Endothelial cell of umbilical vein (primary cell): ENCODE measurements around the gene KRT1. TPM values are rescaled to one million over a fixed set of nuclear protein-coding genes. Genes with fewer than 3 reads are reported as not detected.

Experiments used
- BruUV-seq: library from RNA; stranded (reverse); fragments of 400-500 nt; replicated peaks from 2 replicates; lab custom pipeline; 2021; lab: Mats Ljungman, UMichigan
- CTCF ChIA-PET: fragments of 300-600, 350-600 bp; sonication (Branson Sonifier 250); formaldehyde crosslinking; loops from one replicate; lab custom pipeline; 2021; ENCODE audit warnings: antibody characterized with exemption, inconsistent platforms; lab: Charles Lee
- POLR2A ChIA-PET: fragments of 300-600, 350-600 bp; sonication (Branson Sonifier 250); formaldehyde crosslinking; loops from one replicate; lab custom pipeline; 2021; ENCODE audit warnings: antibody characterized with exemption, inconsistent platforms; lab: Charles Lee
- DNase-seq: peaks from one replicate; pipeline ENCODE4 v3.0.0-alpha.2; 2011; ENCODE audit warnings: low read depth, low spot score
- FAIRE-seq: peaks from 2 replicates; lab custom pipeline; 2011; peaks lifted over from hg19 to GRCh38; lab: Jason Lieb, UNC
- H2AFZ ChIP-seq: 2 replicates; pipeline ENCODE4 v1.6.0; 2012; ENCODE audit warnings: low read depth, low read length, control low read depth, inconsistent platforms
- H3K27ac ChIP-seq: 2 replicates; pipeline ENCODE4 v1.5.1; 2011; ENCODE audit warnings: low read depth, mild to moderate bottlenecking, control low read depth, low read length, moderate library complexity; ENCODE audit not compliant: insufficient read depth
- H3K27me3 ChIP-seq, 2 experiments: 2 replicates each; pipeline versions ENCODE4 v1.6.0 to v1.6.1; 2011; ENCODE audit warnings: low read length in 2 of 2, mixed read lengths in 1 of 2; ENCODE audit not compliant: control insufficient read depth in 2 of 2, insufficient read depth in 2 of 2
- H3K36me3 ChIP-seq, 2 experiments: 2 replicates in 1 of 2; 3 replicates in 1 of 2; pipeline ENCODE4 v1.5.1; 2011; ENCODE audit warnings: low read length in 2 of 2, mild to moderate bottlenecking in 1 of 2, moderate library complexity in 1 of 2; ENCODE audit not compliant: control insufficient read depth in 2 of 2, insufficient read depth in 2 of 2; ENCODE audit errors: extremely low read depth in 1 of 2
- H3K4me1 ChIP-seq: 3 replicates; pipeline ENCODE4 v1.5.1; 2011; ENCODE audit warnings: mild to moderate bottlenecking, low read length; ENCODE audit not compliant: control insufficient read depth, insufficient read depth; ENCODE audit errors: extremely low read depth
- H3K4me2 ChIP-seq: 2 replicates; pipeline ENCODE4 v1.6.1; 2011; ENCODE audit warnings: low read length, control low read depth, mixed read lengths; ENCODE audit not compliant: insufficient read depth
- H3K4me3 ChIP-seq, 3 experiments: fragments of 200-600 bp in 1 of 3; sonication (generic), shearing (Covaris generic) in 1 of 3; replicated peaks in 1 of 3; 2 replicates each; pipeline ENCODE4 v1.5.1; 2011 to 2016; ENCODE audit warnings: control low read depth in 3 of 3, low read length in 3 of 3, mild to moderate bottlenecking in 2 of 3, inconsistent platforms in 1 of 3, low read depth in 1 of 3, moderate library complexity in 1 of 3; ENCODE audit not compliant: insufficient read depth in 1 of 3
- H3K79me2 ChIP-seq: 2 replicates; pipeline ENCODE4 v1.6.0; 2012; ENCODE audit warnings: low read length, inconsistent platforms; ENCODE audit not compliant: control insufficient read depth, insufficient read depth
- H3K9ac ChIP-seq: replicated peaks from 2 replicates; pipeline ENCODE3; 2011; ENCODE audit warnings: low read length, control low read depth; ENCODE audit not compliant: insufficient read depth; ENCODE audit errors: extremely low read depth
- H3K9me1 ChIP-seq: replicated peaks from 3 replicates; pipeline ENCODE4 v1.6.0; 2011; ENCODE audit warnings: mild to moderate bottlenecking, low read length; ENCODE audit not compliant: control insufficient read depth, insufficient read depth; ENCODE audit errors: extremely low read depth
- H3K9me3 ChIP-seq: replicated peaks from 2 replicates; pipeline ENCODE4 v1.5.1; 2012; ENCODE audit warnings: low read length, inconsistent platforms; ENCODE audit not compliant: control insufficient read depth, insufficient read depth
- H4K20me1 ChIP-seq: replicated peaks from 2 replicates; pipeline ENCODE3; 2011; ENCODE audit warnings: mild to moderate bottlenecking, low read length; ENCODE audit not compliant: control insufficient read depth, insufficient read depth; ENCODE audit errors: extremely low read depth
- CTCF ChIP-seq, 2 donors: IDR thresholded peaks; 1 replicate in 1 of 2; 2 replicates in 1 of 2; pipeline ENCODE4 v1.5.1; 2011; ENCODE audit warnings: low read length in 2 of 2, mild to moderate bottlenecking in 2 of 2, moderate library complexity in 2 of 2, control low read depth in 1 of 2, inconsistent platforms in 1 of 2, low read depth in 1 of 2; ENCODE audit not compliant: insufficient read depth in 1 of 2; ENCODE audit errors: extremely low read depth in 1 of 2
- EZH2 ChIP-seq: IDR thresholded peaks from 2 replicates; pipeline ENCODE4 v1.6.1; 2012; ENCODE audit warnings: borderline replicate concordance, low read depth, mild to moderate bottlenecking, moderate library complexity, low read length, inconsistent platforms; ENCODE audit not compliant: severe bottlenecking
- FOS ChIP-seq: IDR thresholded peaks from 2 replicates; pipeline ENCODE4 v1.6.1; 2011; ENCODE audit warnings: mild to moderate bottlenecking, low read length, moderate library complexity, borderline replicate concordance; ENCODE audit not compliant: insufficient read depth
- GATA2 ChIP-seq: IDR thresholded peaks from 2 replicates; pipeline ENCODE4 v1.7.0; 2011; ENCODE audit warnings: low read depth, mild to moderate bottlenecking, moderate library complexity, mixed read lengths, low read length; ENCODE audit not compliant: insufficient read length, insufficient read depth
- JUN ChIP-seq: IDR thresholded peaks from 2 replicates; pipeline ENCODE4 v1.6.1; 2011; ENCODE audit warnings: borderline replicate concordance, low read depth; ENCODE audit not compliant: insufficient read length, insufficient read depth
- MAX ChIP-seq: IDR thresholded peaks from 2 replicates; pipeline ENCODE4 v1.6.1; 2011; ENCODE audit not compliant: insufficient read depth, insufficient read length
- MYC ChIP-seq: IDR thresholded peaks from one replicate; pipeline ENCODE4 v1.6.1; 2011; ENCODE audit warnings: mild to moderate bottlenecking, low read depth, low read length
- POLR2A ChIP-seq: IDR thresholded peaks from 2 replicates; pipeline ENCODE4 v1.6.1; 2012; ENCODE audit warnings: low read depth, mild to moderate bottlenecking, control low read depth, low read length
- POLR2AphosphoS5 ChIP-seq: IDR thresholded peaks from 2 replicates; pipeline ENCODE4 v1.6.1; 2012; ENCODE audit warnings: low read depth, mild to moderate bottlenecking, control low read depth, low read length, moderate library complexity; ENCODE audit not compliant: insufficient read depth
- dilution Hi-C: fragments of 300-500 bp; cut with MboI; formaldehyde crosslinking; loops from one replicate; pipeline ENCODE4 v1.15.0; 2019; ENCODE audit warnings: low sequenced_read_pairs; ENCODE audit not compliant: extremely low pct_ligation_motif_present
- intact Hi-C: fragments of 100-400 bp; cut with micrococcal nuclease; formaldehyde crosslinking; loops from one replicate; pipeline ENCODE4 v1.10.0; 2022
- polyA plus RNA-seq, 4 experiments: library from polyadenylated mRNA; depleted of rRNA in 3 of 4; stranded (reverse) in 3 of 4; unstranded in 1 of 4; fragments of >200 nt; gene quantifications; 2 replicates each; pipeline versions ENCODE4 v1.2.1 to v1.2.3, GENCODE V29; 2011 to 2012; ENCODE audit warnings: missing spikeins in 1 of 4
- total RNA-seq: library from RNA; stranded (reverse); gene quantifications from 2 replicates; pipeline ENCODE4 v1.2.3, GENCODE V29; 2021

The KRT1 gene
- total and polyA plus RNA-seq, 2 donors (not counting 3 experiments of a cell fraction or from before 2014, with no cell fraction given): not detected

- DNase-seq (no peak), FAIRE-seq (no peak)
- Histone ChIP-seq H3K79me2 (no peaks in the 10 kb centered on the region), H3K27ac (no peak overlapping the region), H3K27me3 (peaks cover 25 to 40% of the 10 kb centered on the region in 2 experiments), H3K9ac (no peak overlapping the region), H3K36me3 (no peaks in the 10 kb centered on the region), H3K4me2 (no peak overlapping the region), H3K4me3 (no peak overlapping the region), H3K9me1 (no peaks in the 10 kb centered on the region), H2AFZ (no peak overlapping the region), H3K4me1 (no peaks in the 10 kb centered on the region), H3K9me3 (no peaks in the 10 kb centered on the region), H4K20me1 (no peaks in the 10 kb centered on the region)
- dilution Hi-C loops (no loop called here), intact Hi-C loops (loop anchor here (5.0 to 10.0 kb wide), 2 partner anchors 173 to 290 kb away; no protein-coding TSS in a partner anchor)
- BruUV-seq: no TSS peak
- ChIA-PET POLR2A (interaction anchor here (0.6 kb wide), 1 partner anchor 19 kb away, joined by 6 read pairs; no protein-coding TSS in a partner anchor), CTCF (interaction anchor here (1.2 to 1.5 kb wide), 3 partner anchors 173 to 188 kb away, joined by 3 to 9 read pairs (median 5); no protein-coding TSS in a partner anchor)
- TF ChIP-seq GATA2: no peak
- TF ChIP-seq MAX: no peak
- TF ChIP-seq CTCF (IDR thresholded peaks at IDR 0.05; ENCODE audit: extremely low read depth in 1 of 2, insufficient read depth in 1 of 2, low read depth in 1 of 2, low read length in 2 of 2): peak in 1 of 2 donors; percentile 19
Measured at GRCh38 chr12:52692254-52692653, 12.0 kb upstream of the KRT1 start.

GRCh38 chr12:52691841-52692150 is 11.6 kb upstream of the KRT1 start:
- H3K27ac ChIP-seq: no peak overlapping the region
- no peak for TF ChIP-seq MAX
- no peak for TF ChIP-seq EZH2
- TF ChIP-seq FOS: no peak
- TF ChIP-seq GATA2: no peak
- no peak for TF ChIP-seq MYC
- no peak for TF ChIP-seq JUN
- no peak for TF ChIP-seq POLR2A
- no peak for TF ChIP-seq POLR2AphosphoS5
- TF ChIP-seq CTCF (IDR thresholded peaks at IDR 0.05; ENCODE audit: extremely low read depth in 1 of 2, insufficient read depth in 1 of 2, low read depth in 1 of 2, low read length in 2 of 2): no peak
- H3K27me3 ChIP-seq: peaks cover 25 to 40% of the 10 kb centered on the region in 2 experiments
- H3K4me1 ChIP-seq: no peaks in the 10 kb centered on the region
- H3K9me3 ChIP-seq: no peaks in the 10 kb centered on the region
- CTCF ChIA-PET: interaction anchor here (1.2 to 1.5 kb wide), 3 partner anchors 174 to 188 kb away, joined by 3 to 9 read pairs (median 5); no protein-coding TSS in a partner anchor
- H4K20me1 ChIP-seq: no peaks in the 10 kb centered on the region
- intact Hi-C loops: loop anchor here (5.0 to 10.0 kb wide), 2 partner anchors 173 to 291 kb away; no protein-coding TSS in a partner anchor
- POLR2A ChIA-PET: no interaction called here
- no peaks in the 10 kb centered on the region for H3K9me1 ChIP-seq
- dilution Hi-C loops: no loop called here
- no TSS peak for BruUV-seq
- no peak overlapping the region for H3K9ac ChIP-seq
- no peak overlapping the region for H2AFZ ChIP-seq
- no peak overlapping the region for H3K4me3 ChIP-seq
- no peak for DNase-seq
- FAIRE-seq: no peak
- H3K36me3 ChIP-seq: no peaks in the 10 kb centered on the region
- H3K79me2 ChIP-seq: no peaks in the 10 kb centered on the region
- no peak overlapping the region for H3K4me2 ChIP-seq
